ENCODE data around the gene TMEM109.

GRCh38 chr11:60953781-60954180, 39.8 kb downstream of the TMEM109 start:
- TF ChIP-seq TEAD4 (IDR thresholded peaks at IDR 0.05), result no peak
- no peak for TF ChIP-seq EP300 (IDR thresholded peaks at IDR 0.05; ENCODE audit: borderline replicate concordance)
- no peak for TF ChIP-seq REST (IDR thresholded peaks at IDR 0.05; ENCODE audit: low read depth)
- TF ChIP-seq RAD21 (IDR thresholded peaks at IDR 0.05; ENCODE audit: low read depth), result no peak
